IMR-90 (cell line): ENCODE measurements around the gene LAG3. TPM values are rescaled to one million over a fixed set of nuclear protein-coding genes. Genes with fewer than 3 reads are reported as not detected.

Experiments used
- ATAC-seq: fragments of 200-7000 bp; cut with Tn5 transposase; 2 replicates; pipeline ENCODE4 v1.9.1; 2020; ENCODE audit warnings: low read depth, mild to moderate bottlenecking, moderate library complexity
- BruUV-seq: library from RNA; stranded (reverse); fragments of 400-500 nt; replicated peaks from 2 replicates; lab custom pipeline; 2021; lab: Mats Ljungman, UMichigan
- CTCF ChIA-PET: fragments of 300-600 bp; formaldehyde crosslinking; extraction: SDS; loops from one replicate; lab custom pipeline; 2021; ENCODE audit warnings: antibody characterized with exemption; lab: Yijun Ruan, JAX
- POLR2A ChIA-PET: fragments of 300-600 bp; sonication (Branson Sonifier 250); formaldehyde crosslinking; loops from one replicate; lab custom pipeline; 2022; ENCODE audit warnings: antibody characterized with exemption; ENCODE audit not compliant: unreplicated experiment; lab: Charles Lee
- DNase-seq: peaks from one replicate; pipeline ENCODE4 v3.0.0; 2013
- H2AFZ ChIP-seq: replicated peaks from 2 replicates; pipeline ENCODE3; 2013; ENCODE audit warnings: low read length, mild to moderate bottlenecking; ENCODE audit not compliant: poor library complexity
- H2AK5ac ChIP-seq: 2 replicates; pipeline ENCODE4 v1.6.1; 2013; ENCODE audit warnings: low read depth, low read length, inconsistent platforms
- H2AK9ac ChIP-seq: replicated peaks from 2 replicates; pipeline ENCODE3; 2013; ENCODE audit warnings: mild to moderate bottlenecking, low read depth, low read length, moderate library complexity; ENCODE audit not compliant: poor library complexity
- H2BK120ac ChIP-seq: 2 replicates; pipeline ENCODE4 v1.6.1; 2013; ENCODE audit warnings: low read depth, low read length, inconsistent platforms
- H2BK15ac ChIP-seq: 3 replicates; pipeline ENCODE4 v1.6.1; 2013; ENCODE audit warnings: low read depth, low read length, inconsistent platforms
- H2BK20ac ChIP-seq: 2 replicates; pipeline ENCODE4 v1.6.1; 2013; ENCODE audit warnings: low read depth, mild to moderate bottlenecking, inconsistent platforms, low read length, moderate library complexity
- H2BK5ac ChIP-seq: 2 replicates; pipeline ENCODE4 v1.6.1; 2013; ENCODE audit warnings: mild to moderate bottlenecking, low read depth, low read length, inconsistent platforms; ENCODE audit not compliant: poor library complexity, severe bottlenecking
- H3K14ac ChIP-seq: replicated peaks from 2 replicates; pipeline ENCODE4 v1.6.1; 2013; ENCODE audit warnings: low read depth, low read length, inconsistent platforms
- H3K18ac ChIP-seq: 2 replicates; pipeline ENCODE4 v1.6.1; 2013; ENCODE audit warnings: low read depth, low read length, control low read depth
- H3K23ac ChIP-seq: 2 replicates; pipeline ENCODE4 v1.6.1; 2013; ENCODE audit warnings: low read depth, low read length, inconsistent platforms
- H3K27ac ChIP-seq: 2 replicates; pipeline ENCODE4 v1.5.1; 2013; ENCODE audit warnings: mild to moderate bottlenecking, control low read depth, low read length; ENCODE audit not compliant: insufficient read depth
- H3K27me3 ChIP-seq: 2 replicates; pipeline ENCODE4 v1.6.1; 2013; ENCODE audit warnings: low read length; ENCODE audit not compliant: control insufficient read depth, insufficient read depth
- H3K36me3 ChIP-seq: 2 replicates; pipeline ENCODE4 v1.6.1; 2013; ENCODE audit warnings: low read length, mixed read lengths; ENCODE audit not compliant: control insufficient read depth, insufficient read depth
- H3K4ac ChIP-seq: 2 replicates; pipeline ENCODE4 v1.6.1; 2013; ENCODE audit warnings: low read depth, low read length, inconsistent platforms
- H3K4me1 ChIP-seq: 2 replicates; pipeline ENCODE4 v1.6.1; 2013; ENCODE audit warnings: low read length, mixed read lengths; ENCODE audit not compliant: control insufficient read depth, insufficient read depth
- H3K4me2 ChIP-seq: 2 replicates; pipeline ENCODE4 v1.6.1; 2013; ENCODE audit warnings: low read depth, mild to moderate bottlenecking, control low read depth, low read length, moderate library complexity
- H3K4me3 ChIP-seq: 2 replicates; pipeline ENCODE4 v1.5.1; 2013; ENCODE audit warnings: low read depth, mild to moderate bottlenecking, control low read depth, low read length, moderate library complexity; ENCODE audit not compliant: insufficient read depth
- H3K56ac ChIP-seq: 2 replicates; pipeline ENCODE4 v1.6.1; 2013; ENCODE audit warnings: low read length, inconsistent platforms; ENCODE audit not compliant: insufficient read depth; ENCODE audit errors: extremely low read depth
- H3K79me1 ChIP-seq, 2 experiments: 2 replicates each; pipeline ENCODE4 v1.6.1; 2013; ENCODE audit warnings: low read length in 2 of 2, inconsistent platforms in 1 of 2, low read depth in 1 of 2
- H3K9ac ChIP-seq: 2 replicates; pipeline ENCODE4 v1.6.1; 2013; ENCODE audit warnings: low read depth, low read length, control low read depth
- H3K9me1 ChIP-seq: 2 replicates; pipeline ENCODE4 v1.6.1; 2013; ENCODE audit warnings: low read length, inconsistent platforms; ENCODE audit not compliant: insufficient read depth
- H3K9me3 ChIP-seq: 2 replicates; pipeline ENCODE4 v1.6.1; 2013; ENCODE audit warnings: low read length; ENCODE audit not compliant: control insufficient read depth, insufficient read depth
- H4K20me1 ChIP-seq: 2 replicates; pipeline ENCODE4 v1.6.1; 2013; ENCODE audit warnings: low read length, inconsistent platforms; ENCODE audit not compliant: insufficient read depth
- H4K5ac ChIP-seq: 2 replicates; pipeline ENCODE4 v1.6.1; 2013; ENCODE audit warnings: mild to moderate bottlenecking, low read depth, low read length, control low read depth
- H4K8ac ChIP-seq, 2 experiments: 2 replicates each; pipeline ENCODE4 v1.6.1; 2013; ENCODE audit warnings: low read depth in 2 of 2, low read length in 2 of 2, control low read depth in 1 of 2, inconsistent platforms in 1 of 2
- H4K91ac ChIP-seq: 2 replicates; pipeline ENCODE4 v1.6.1; 2013; ENCODE audit warnings: low read depth, low read length, inconsistent platforms; ENCODE audit not compliant: insufficient read depth
- BHLHE40 ChIP-seq: fragments of 150-350 bp; IDR thresholded peaks from 2 replicates; pipeline ENCODE4 v1.6.1; 2016; ENCODE audit warnings: mild to moderate bottlenecking, low read depth, low read length
- CEBPB ChIP-seq: IDR thresholded peaks from 2 replicates; pipeline ENCODE4 v1.6.1; 2012; ENCODE audit warnings: low read depth, low read length, improper control_type of control experiment
- CHD1 ChIP-seq: IDR thresholded peaks from 2 replicates; pipeline ENCODE4 v1.6.1; 2012; ENCODE audit warnings: low read depth, low read length, improper control_type of control experiment
- FOS ChIP-seq: fragments of 150-350 bp; IDR thresholded peaks from 2 replicates; pipeline ENCODE4 v1.6.1; 2016; ENCODE audit warnings: low read depth, low read length
- MAFK ChIP-seq: IDR thresholded peaks from 2 replicates; pipeline ENCODE4 v1.6.1; 2012; ENCODE audit warnings: low read depth, low read length, improper control_type of control experiment
- MAZ ChIP-seq: IDR thresholded peaks from 2 replicates; pipeline ENCODE4 v1.6.1; 2012; ENCODE audit warnings: low read depth, mild to moderate bottlenecking, low read length, improper control_type of control experiment, moderate library complexity, borderline replicate concordance
- MXI1 ChIP-seq: IDR thresholded peaks from 2 replicates; pipeline ENCODE4 v1.6.1; 2012; ENCODE audit warnings: low read depth, mild to moderate bottlenecking, low read length, moderate library complexity, borderline replicate concordance
- NFE2L2 ChIP-seq: fragments of 150-350 bp; IDR thresholded peaks from 2 replicates; pipeline ENCODE4 v1.6.1; 2016; ENCODE audit warnings: low read depth, mild to moderate bottlenecking, low read length
- POLR2A ChIP-seq: IDR thresholded peaks from 2 replicates; pipeline ENCODE4 v1.6.1; 2012; ENCODE audit warnings: mild to moderate bottlenecking, low read depth, low read length
- RAD21 ChIP-seq: IDR thresholded peaks from 2 replicates; pipeline ENCODE4 v1.6.1; 2012; ENCODE audit warnings: low read length, improper control_type of control experiment
- RCOR1 ChIP-seq: IDR thresholded peaks from 2 replicates; pipeline ENCODE4 v1.6.1; 2012; ENCODE audit warnings: mild to moderate bottlenecking, low read length, improper control_type of control experiment; ENCODE audit not compliant: insufficient replicate concordance
- RFX5 ChIP-seq: IDR thresholded peaks from 2 replicates; pipeline ENCODE4 v1.8.0; 2012; ENCODE audit warnings: low read depth, mild to moderate bottlenecking, low read length, moderate library complexity
- SMC3 ChIP-seq: fragments of 150-350 bp; IDR thresholded peaks from 2 replicates; pipeline ENCODE4 v1.6.1; 2016; ENCODE audit warnings: low read depth, mild to moderate bottlenecking, antibody characterized with exemption, low read length, moderate library complexity
- USF2 ChIP-seq: fragments of 150-350 bp; IDR thresholded peaks from 2 replicates; pipeline ENCODE4 v1.6.1; 2017; ENCODE audit warnings: mild to moderate bottlenecking, antibody characterized with exemption, low read length, low read depth
- WGBS, 2 experiments: methylation state at CpG; one replicate each; pipeline versions ENCODE4 v1.1.5 to v1.1.7; 2013; ENCODE audit warnings: missing lambda C conversion rate in 2 of 2; ENCODE audit not compliant: insufficient read length in 1 of 2; ENCODE audit errors: extremely low coverage in 2 of 2; 5-methylcytosine and 5-hydroxymethylcytosine counted together
- dilution Hi-C: fragments of 300-500 bp; cut with HindIII; formaldehyde crosslinking; loops from one replicate; pipeline ENCODE4 v1.14.3; 2018; ENCODE audit warnings: low sequenced_read_pairs; ENCODE audit not compliant: unreplicated experiment
- in situ Hi-C: fragments of 300-500 bp; cut with MboI; formaldehyde crosslinking; loops from 3 replicates; pipeline ENCODE4 v1.14.3; 2019; ENCODE audit warnings: low sequenced_read_pairs, inconsistent platforms, mixed read lengths
- intact Hi-C: fragments of 100-400 bp; cut with micrococcal nuclease; formaldehyde crosslinking; loops from 2 replicates; pipeline ENCODE4 v1.10.0; 2022
- polyA plus RNA-seq, 3 experiments: library from polyadenylated mRNA; depleted of rRNA; stranded (reverse); fragments of >200 nt; gene quantifications; 2 replicates each; pipeline ENCODE4 v1.2.3, GENCODE V29; 2012; ENCODE audit warnings: low replicate concordance in 1 of 3
- total RNA-seq: library from RNA; depleted of rRNA; stranded (reverse); fragments of >200 nt; gene quantifications from 2 replicates; pipeline ENCODE4 v1.2.3, GENCODE V29; 2012
- TF ChIP-seq, protein P1 (sequence below): conservative IDR thresholded peaks from 2 replicates; pipeline ENCODE4 v1.5.1; 2012; ENCODE audit warnings: mild to moderate bottlenecking, low read depth, low read length, improper control_type of control experiment
- TF ChIP-seq, protein P2 (sequence below): fragments of 150-350 bp; IDR thresholded peaks from 2 replicates; pipeline ENCODE4 v1.6.1; 2016; ENCODE audit warnings: low read depth, mild to moderate bottlenecking, low read length, moderate library complexity, borderline replicate concordance

The LAG3 gene
- total and polyA plus RNA-seq, 2 of the 4 experiments (the other 2 are of a cell fraction): 0.41 TPM; not detected in 1

DNA sequence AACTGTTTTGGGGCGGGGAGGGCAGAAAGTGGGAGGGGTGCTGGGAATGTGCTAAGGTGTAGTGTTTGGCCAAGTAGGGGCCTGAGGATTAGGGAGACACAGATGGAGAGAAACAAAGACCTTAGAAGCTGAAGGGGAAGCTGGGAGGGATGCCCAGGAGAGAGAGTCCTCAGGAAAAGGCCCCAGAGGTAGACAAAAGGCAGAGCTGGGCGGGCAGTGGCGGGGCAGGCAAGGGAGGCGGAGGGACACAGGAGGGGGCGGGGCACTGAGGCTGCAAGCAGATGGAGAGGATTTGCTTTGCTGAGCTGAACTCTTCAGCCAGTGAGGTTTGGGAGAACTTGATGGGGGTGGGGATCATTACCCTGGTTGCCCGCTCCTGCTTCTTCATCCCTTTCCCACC lies 3.3 kb upstream of the LAG3 start:
- dilution Hi-C loops (no loop called here), intact Hi-C loops (loop anchor here (10.0 kb wide), 1 partner anchor 154 kb away; no protein-coding TSS in a partner anchor), in situ Hi-C loops (no loop called here)
- peak overlapping the region; percentile 94; the same call in 1 of the 2 replicates for H3K23ac ChIP-seq
- H3K4me2 ChIP-seq: peak overlapping the region; percentile 95
- H2AK9ac ChIP-seq: peak overlapping the region; percentile 98
- H3K18ac ChIP-seq: no peak overlapping the region
- H2AK5ac ChIP-seq: peak overlapping the region; percentile 78; the same call in 1 of the 2 replicates
- no TSS peak for BruUV-seq
- peak overlapping the region; percentile 79; the same call in 1 of the 2 replicates for H3K27ac ChIP-seq
- WGBS, 2 experiments: 40% methylated on average over 1 of the region's 6 CpGs; no CpG with 5 or more reads in 1 of the 2 experiments
- TF ChIP-seq RFX5: no peak
- TF ChIP-seq RCOR1: no peak
- no peak for TF ChIP-seq NFE2L2
- no peak for TF ChIP-seq CHD1
- no peak for TF ChIP-seq MAZ
- TF ChIP-seq MXI1: no peak
- TF ChIP-seq, protein P1, sequence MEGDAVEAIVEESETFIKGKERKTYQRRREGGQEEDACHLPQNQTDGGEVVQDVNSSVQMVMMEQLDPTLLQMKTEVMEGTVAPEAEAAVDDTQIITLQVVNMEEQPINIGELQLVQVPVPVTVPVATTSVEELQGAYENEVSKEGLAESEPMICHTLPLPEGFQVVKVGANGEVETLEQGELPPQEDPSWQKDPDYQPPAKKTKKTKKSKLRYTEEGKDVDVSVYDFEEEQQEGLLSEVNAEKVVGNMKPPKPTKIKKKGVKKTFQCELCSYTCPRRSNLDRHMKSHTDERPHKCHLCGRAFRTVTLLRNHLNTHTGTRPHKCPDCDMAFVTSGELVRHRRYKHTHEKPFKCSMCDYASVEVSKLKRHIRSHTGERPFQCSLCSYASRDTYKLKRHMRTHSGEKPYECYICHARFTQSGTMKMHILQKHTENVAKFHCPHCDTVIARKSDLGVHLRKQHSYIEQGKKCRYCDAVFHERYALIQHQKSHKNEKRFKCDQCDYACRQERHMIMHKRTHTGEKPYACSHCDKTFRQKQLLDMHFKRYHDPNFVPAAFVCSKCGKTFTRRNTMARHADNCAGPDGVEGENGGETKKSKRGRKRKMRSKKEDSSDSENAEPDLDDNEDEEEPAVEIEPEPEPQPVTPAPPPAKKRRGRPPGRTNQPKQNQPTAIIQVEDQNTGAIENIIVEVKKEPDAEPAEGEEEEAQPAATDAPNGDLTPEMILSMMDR: no peak
- TF ChIP-seq MAFK: no peak
- TF ChIP-seq RAD21: no peak
- no peak for TF ChIP-seq CEBPB
- no peak for TF ChIP-seq FOS
- no peak for TF ChIP-seq POLR2A
- TF ChIP-seq, protein P2, sequence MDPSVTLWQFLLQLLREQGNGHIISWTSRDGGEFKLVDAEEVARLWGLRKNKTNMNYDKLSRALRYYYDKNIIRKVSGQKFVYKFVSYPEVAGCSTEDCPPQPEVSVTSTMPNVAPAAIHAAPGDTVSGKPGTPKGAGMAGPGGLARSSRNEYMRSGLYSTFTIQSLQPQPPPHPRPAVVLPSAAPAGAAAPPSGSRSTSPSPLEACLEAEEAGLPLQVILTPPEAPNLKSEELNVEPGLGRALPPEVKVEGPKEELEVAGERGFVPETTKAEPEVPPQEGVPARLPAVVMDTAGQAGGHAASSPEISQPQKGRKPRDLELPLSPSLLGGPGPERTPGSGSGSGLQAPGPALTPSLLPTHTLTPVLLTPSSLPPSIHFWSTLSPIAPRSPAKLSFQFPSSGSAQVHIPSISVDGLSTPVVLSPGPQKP: no peak
- no peak for TF ChIP-seq USF2
- TF ChIP-seq BHLHE40: no peak
- no peak for TF ChIP-seq SMC3
- POLR2A ChIA-PET: interaction anchor here (0.6 kb wide), 1 partner anchor 15 kb away, joined by 3 read pairs; the partner anchor contains the start of gene MLF2
- no peak overlapping the region for H2BK5ac ChIP-seq
- DNase-seq: peak; percentile 29
- peaks cover 22% of the 10 kb centered on the region for H3K4me1 ChIP-seq
- H3K36me3 ChIP-seq: peaks cover 17% of the 10 kb centered on the region
- H3K14ac ChIP-seq: peak overlapping the region; percentile 80
- no peak overlapping the region; the same call in 1 of the 2 replicates for H3K4me3 ChIP-seq
- H3K9me3 ChIP-seq: no peaks in the 10 kb centered on the region
- no peak overlapping the region for H2BK15ac ChIP-seq
- no peak overlapping the region; a peak in 1 of 4 replicates for H4K8ac ChIP-seq
- peaks cover 15 to 55% of the 10 kb centered on the region in 2 experiments for H3K79me1 ChIP-seq
- no peak overlapping the region for H2AFZ ChIP-seq
- no peak overlapping the region for H2BK120ac ChIP-seq
- CTCF ChIA-PET: interaction anchor here (1.2 to 1.7 kb wide), 2 partner anchors 9 to 15 kb away, joined by 3 to 4 read pairs; no protein-coding TSS in a partner anchor
- no peak overlapping the region for H2BK20ac ChIP-seq
- H4K91ac ChIP-seq: no peak overlapping the region; the same call in 1 of the 2 replicates
- H3K9ac ChIP-seq: peak overlapping the region; percentile 73; the same call in 1 of the 2 replicates
- H3K9me1 ChIP-seq: peaks cover 17% of the 10 kb centered on the region
- H3K27me3 ChIP-seq: no peaks in the 10 kb centered on the region
- H3K4ac ChIP-seq: peak overlapping the region; percentile 54
- peaks cover 35% of the 10 kb centered on the region for H4K20me1 ChIP-seq
- no peak overlapping the region for H3K56ac ChIP-seq
- ATAC-seq: no peak
- no peak overlapping the region for H4K5ac ChIP-seq
